IMR-90 (cell line): Measurements from ENCODE around the gene RIPOR3.

Experiments
- BHLHE40 ChIP-seq: fragments of 150-350 bp; IDR thresholded peaks from 2 replicates; pipeline ENCODE4 v1.6.1; 2016; ENCODE audit warnings: mild to moderate bottlenecking, low read depth, low read length
- CEBPB ChIP-seq: IDR thresholded peaks from 2 replicates; pipeline ENCODE4 v1.6.1; 2012; ENCODE audit warnings: low read depth, low read length, improper control_type of control experiment
- CHD1 ChIP-seq: IDR thresholded peaks from 2 replicates; pipeline ENCODE4 v1.6.1; 2012; ENCODE audit warnings: low read depth, low read length, improper control_type of control experiment
- CTCF ChIP-seq: conservative IDR thresholded peaks from 2 replicates; pipeline ENCODE4 v1.5.1; 2012; ENCODE audit warnings: mild to moderate bottlenecking, low read depth, low read length, improper control_type of control experiment
- FOS ChIP-seq: fragments of 150-350 bp; IDR thresholded peaks from 2 replicates; pipeline ENCODE4 v1.6.1; 2016; ENCODE audit warnings: low read depth, low read length
- MAZ ChIP-seq: IDR thresholded peaks from 2 replicates; pipeline ENCODE4 v1.6.1; 2012; ENCODE audit warnings: low read depth, mild to moderate bottlenecking, low read length, improper control_type of control experiment, moderate library complexity, borderline replicate concordance
- NFE2L2 ChIP-seq: fragments of 150-350 bp; IDR thresholded peaks from 2 replicates; pipeline ENCODE4 v1.6.1; 2016; ENCODE audit warnings: low read depth, mild to moderate bottlenecking, low read length
- POLR2A ChIP-seq: IDR thresholded peaks from 2 replicates; pipeline ENCODE4 v1.6.1; 2012; ENCODE audit warnings: mild to moderate bottlenecking, low read depth, low read length
- RAD21 ChIP-seq: IDR thresholded peaks from 2 replicates; pipeline ENCODE4 v1.6.1; 2012; ENCODE audit warnings: low read length, improper control_type of control experiment
- RCOR1 ChIP-seq: IDR thresholded peaks from 2 replicates; pipeline ENCODE4 v1.6.1; 2012; ENCODE audit warnings: mild to moderate bottlenecking, low read length, improper control_type of control experiment; ENCODE audit not compliant: insufficient replicate concordance
- RFX5 ChIP-seq: IDR thresholded peaks from 2 replicates; pipeline ENCODE4 v1.8.0; 2012; ENCODE audit warnings: low read depth, mild to moderate bottlenecking, low read length, moderate library complexity
- SMC3 ChIP-seq: fragments of 150-350 bp; IDR thresholded peaks from 2 replicates; pipeline ENCODE4 v1.6.1; 2016; ENCODE audit warnings: low read depth, mild to moderate bottlenecking, antibody characterized with exemption, low read length, moderate library complexity
- TF ChIP-seq, protein P1 (sequence below): fragments of 150-350 bp; IDR thresholded peaks from 2 replicates; pipeline ENCODE4 v1.6.1; 2017; ENCODE audit warnings: mild to moderate bottlenecking, antibody characterized with exemption, low read length, low read depth
- TF ChIP-seq, protein P2 (sequence below): fragments of 150-350 bp; IDR thresholded peaks from 2 replicates; pipeline ENCODE4 v1.6.1; 2016; ENCODE audit warnings: low read depth, mild to moderate bottlenecking, low read length, moderate library complexity, borderline replicate concordance

- no peak for TF ChIP-seq CTCF
- no peak for TF ChIP-seq POLR2A
- TF ChIP-seq RAD21 = no peak
- TF ChIP-seq NFE2L2 = no peak
- TF ChIP-seq CHD1 = no peak
- TF ChIP-seq FOS = no peak
- no peak for TF ChIP-seq MAZ
- TF ChIP-seq RFX5 = no peak
- TF ChIP-seq, protein P1, sequence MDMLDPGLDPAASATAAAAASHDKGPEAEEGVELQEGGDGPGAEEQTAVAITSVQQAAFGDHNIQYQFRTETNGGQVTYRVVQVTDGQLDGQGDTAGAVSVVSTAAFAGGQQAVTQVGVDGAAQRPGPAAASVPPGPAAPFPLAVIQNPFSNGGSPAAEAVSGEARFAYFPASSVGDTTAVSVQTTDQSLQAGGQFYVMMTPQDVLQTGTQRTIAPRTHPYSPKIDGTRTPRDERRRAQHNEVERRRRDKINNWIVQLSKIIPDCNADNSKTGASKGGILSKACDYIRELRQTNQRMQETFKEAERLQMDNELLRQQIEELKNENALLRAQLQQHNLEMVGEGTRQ = no peak
- TF ChIP-seq BHLHE40 = no peak
- TF ChIP-seq CEBPB = no peak
- TF ChIP-seq SMC3 = no peak
- no peak for TF ChIP-seq RCOR1
- TF ChIP-seq, protein P2, sequence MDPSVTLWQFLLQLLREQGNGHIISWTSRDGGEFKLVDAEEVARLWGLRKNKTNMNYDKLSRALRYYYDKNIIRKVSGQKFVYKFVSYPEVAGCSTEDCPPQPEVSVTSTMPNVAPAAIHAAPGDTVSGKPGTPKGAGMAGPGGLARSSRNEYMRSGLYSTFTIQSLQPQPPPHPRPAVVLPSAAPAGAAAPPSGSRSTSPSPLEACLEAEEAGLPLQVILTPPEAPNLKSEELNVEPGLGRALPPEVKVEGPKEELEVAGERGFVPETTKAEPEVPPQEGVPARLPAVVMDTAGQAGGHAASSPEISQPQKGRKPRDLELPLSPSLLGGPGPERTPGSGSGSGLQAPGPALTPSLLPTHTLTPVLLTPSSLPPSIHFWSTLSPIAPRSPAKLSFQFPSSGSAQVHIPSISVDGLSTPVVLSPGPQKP = no peak
Measured at GRCh38 chr20:50607850-50608749, 83.2 kb downstream of the RIPOR3 start.
